Measurements from ENCODE around the gene KCTD19.
"Not testable (repeated sequence)": the region's sequence is repeated elsewhere in the genome, so short reads cannot be mapped to it uniquely, and the experiment has no call there.

KCTD19 gene

GRCh38 chr16:67326472-67327309, at the start of gene KCTD19, which contains the start of gene LRRC36:
Gene KCTD19, minus strand, starts transcription at chr16:67326741. Its CDS starts 34 bp downstream, at chr16:67326707.
Gene LRRC36, plus strand, starts transcription at chr16:67326815. Its CDS starts 48 bp downstream, at chr16:67326863.
- DNase-seq (ENCODE audit: low spot score): no peak

- not testable (repeated sequence) for DNase-seq (ENCODE audit: low spot score)
Observed at GRCh38 chr16:67376012-67376411, 49.5 kb upstream of the KCTD19 start.

GRCh38 chr16:67372664-67373063, 46.1 kb upstream of the KCTD19 start:
- peak; percentile 77 for DNase-seq (ENCODE audit: low spot score)

GRCh38 chr16:67370661-67371060, 44.1 kb upstream of the KCTD19 start:
- DNase-seq (ENCODE audit: low spot score): no peak

GRCh38 chr16:67364600-67365235, 38.2 kb upstream of the KCTD19 start:
- DNase-seq (ENCODE audit: low spot score): no peak

- DNase-seq (ENCODE audit: low spot score): no peak
Observed at GRCh38 chr16:67361038-67361437, 34.5 kb upstream of the KCTD19 start.

- DNase-seq (ENCODE audit: low spot score): not testable (repeated sequence)
Observed at GRCh38 chr16:67359540-67360269, 33.2 kb upstream of the KCTD19 start.

GRCh38 chr16:67357561-67357960, 31.0 kb upstream of the KCTD19 start:
- DNase-seq (ENCODE audit: low spot score): no peak

- DNase-seq (ENCODE audit: low spot score): no peak
Observed at GRCh38 chr16:67356396-67356795, 29.9 kb upstream of the KCTD19 start.

GRCh38 chr16:67352463-67352862, 25.9 kb upstream of the KCTD19 start:
- DNase-seq (ENCODE audit: low spot score): not testable (repeated sequence)

- no peak for DNase-seq (ENCODE audit: low spot score)
Observed at GRCh38 chr16:67350324-67350723, 23.8 kb upstream of the KCTD19 start.

GRCh38 chr16:67349172-67349571, 22.6 kb upstream of the KCTD19 start:
- no peak for DNase-seq (ENCODE audit: low spot score)

GRCh38 chr16:67346341-67346740, 19.8 kb upstream of the KCTD19 start:
- DNase-seq (ENCODE audit: low spot score): no peak

- DNase-seq (ENCODE audit: low spot score): no peak
Observed at GRCh38 chr16:67345401-67345800, 18.9 kb upstream of the KCTD19 start.

GRCh38 chr16:67342616-67343015, 16.1 kb upstream of the KCTD19 start:
- no peak for DNase-seq (ENCODE audit: low spot score)

GRCh38 chr16:67341250-67341649, 14.7 kb upstream of the KCTD19 start:
- no peak for DNase-seq (ENCODE audit: low spot score)

GRCh38 chr16:67339453-67339852, 12.9 kb upstream of the KCTD19 start:
- no peak for DNase-seq (ENCODE audit: low spot score)

GRCh38 chr16:67336648-67337047, 10.1 kb upstream of the KCTD19 start:
- DNase-seq (ENCODE audit: low spot score): no peak

- DNase-seq (ENCODE audit: low spot score): no peak
Observed at GRCh38 chr16:67336116-67336515, 9.6 kb upstream of the KCTD19 start.

- DNase-seq (ENCODE audit: low spot score): no peak
Observed at GRCh38 chr16:67333315-67333714, 6.8 kb upstream of the KCTD19 start.

- DNase-seq (ENCODE audit: low spot score): no peak
Observed at GRCh38 chr16:67329901-67330300, 3.4 kb upstream of the KCTD19 start.

GRCh38 chr16:67327743-67328142, 1.2 kb upstream of the KCTD19 start:
- peak; percentile 2 for DNase-seq (ENCODE audit: low spot score)

GRCh38 chr16:67326115-67326471, 448 bp downstream of the KCTD19 start:
- DNase-seq (ENCODE audit: low spot score): no peak
